Small intestine (tissue), 7 donors: Measurements from ENCODE around the gene RYR3. TPM values are rescaled to one million over a fixed set of nuclear protein-coding genes. Genes with fewer than 3 reads are reported as not detected.

Source experiments
- DNase-seq, 2 donors: peaks; one replicate each; pipeline versions ENCODE4 v3.0.0 to v3.0.0-alpha.2; 2013
- FAIRE-seq: peaks from 2 replicates; lab custom pipeline; 2012; peaks lifted over from hg19 to GRCh38; lab: Jason Lieb, UNC
- H3K27ac ChIP-seq, 3 donors: one replicate each; pipeline ENCODE4 v1.5.1; 2013; ENCODE audit warnings: low read length in 2 of 3, mild to moderate bottlenecking in 2 of 3, control low read depth in 1 of 3, inconsistent platforms in 1 of 3, low read depth in 1 of 3, moderate library complexity in 1 of 3
- H3K27me3 ChIP-seq, 3 donors: one replicate each; pipeline ENCODE4 v1.6.1; 2013; ENCODE audit warnings: low read length in 3 of 3, inconsistent platforms in 1 of 3; ENCODE audit not compliant: control insufficient read depth in 3 of 3, insufficient read depth in 3 of 3
- H3K36me3 ChIP-seq, 3 donors: one replicate each; pipeline ENCODE4 v1.6.1; 2013; ENCODE audit warnings: low read length in 3 of 3, inconsistent platforms in 1 of 3, low read depth in 1 of 3, mild to moderate bottlenecking in 1 of 3, moderate library complexity in 1 of 3; ENCODE audit not compliant: control insufficient read depth in 3 of 3, insufficient read depth in 2 of 3
- H3K4me1 ChIP-seq, 3 donors: one replicate each; pipeline ENCODE4 v1.6.1; 2013; ENCODE audit warnings: low read length in 2 of 3, inconsistent platforms in 1 of 3, low read depth in 1 of 3, mild to moderate bottlenecking in 1 of 3, moderate library complexity in 1 of 3; ENCODE audit not compliant: control insufficient read depth in 3 of 3, insufficient read depth in 2 of 3
- H3K4me3 ChIP-seq, 3 donors: one replicate each; pipeline ENCODE4 v1.5.1; 2013; ENCODE audit warnings: low read length in 3 of 3, control low read depth in 1 of 3, inconsistent platforms in 1 of 3, low read depth in 1 of 3, mild to moderate bottlenecking in 1 of 3, moderate library complexity in 1 of 3
- H3K9me3 ChIP-seq, 2 donors: one replicate each; pipeline ENCODE4 v1.6.1; 2013; ENCODE audit warnings: low read depth in 1 of 2, low read length in 1 of 2; ENCODE audit not compliant: control insufficient read depth in 2 of 2, insufficient read depth in 1 of 2
- WGBS, 3 donors: extraction: QIAGEN DNeasy Blood & Tissue Kit; methylation state at CpG; one replicate each; pipeline ENCODE4 v1.1.7; 2013; 5-methylcytosine and 5-hydroxymethylcytosine counted together
- polyA plus RNA-seq, 4 donors: library from polyadenylated mRNA; stranded (reverse) in 3 of 4; unstranded in 1 of 4; fragments of 200-250 nt in 3 of 4; fragments of 120-200 nt in 1 of 4; gene quantifications; one replicate each; pipeline versions ENCODE4 v1.2.1 to v1.2.3, GENCODE V29; 2013
- donor health status: healthy with polysubstance abuse.
- donor health status: control.
- donor health status: control.
- donor health status: Bipolar disorder and iron deficiency.
- donor health status: healthy.

RYR3 gene
- polyA plus RNA-seq, 4 donors: 0.36 to 1.6 TPM; not detected in 2

DNA sequence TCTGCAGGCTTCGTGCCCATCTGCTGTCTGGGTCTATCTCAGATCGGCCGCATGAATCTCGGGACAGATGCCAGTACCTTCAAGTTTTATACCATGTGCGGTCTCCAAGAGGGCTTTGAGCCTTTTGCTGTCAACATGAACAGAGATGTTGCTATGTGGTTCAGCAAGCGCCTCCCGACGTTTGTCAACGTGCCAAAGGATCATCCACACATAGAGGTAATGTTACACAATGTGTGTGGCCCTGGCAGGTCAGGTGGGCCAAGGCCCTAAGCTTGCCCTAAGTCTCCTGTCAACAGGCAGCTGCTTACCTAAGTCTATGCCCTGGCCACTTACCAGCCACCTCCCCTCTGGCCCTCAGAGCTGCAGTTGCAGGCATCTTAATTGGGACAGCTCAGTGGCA lies 333.5 kb downstream of the RYR3 start:
- H3K4me3 ChIP-seq: no peak overlapping the region
- no peaks in the 10 kb centered on the region for H3K27me3 ChIP-seq
- H3K4me1 ChIP-seq: no peaks in the 10 kb centered on the region
- WGBS, 3 donors: 82 to 88% (median 85%) methylated on average over 9 of the region's 9 CpGs
- no peaks in the 10 kb centered on the region for H3K9me3 ChIP-seq
- FAIRE-seq (no peak), DNase-seq (no peak)
- no peaks in the 10 kb centered on the region for H3K36me3 ChIP-seq
- no peak overlapping the region for H3K27ac ChIP-seq

GRCh38 chr15:33646744-33647143 lies 336.0 kb downstream of the RYR3 start:
- DNase-seq: no peak
- WGBS, 3 donors: 45 to 52% (median 46%) methylated on average over 1 of the region's 1 CpG
- Histone ChIP-seq H3K36me3 (no peaks in the 10 kb centered on the region), H3K4me1 (no peaks in the 10 kb centered on the region), H3K4me3 (no peak overlapping the region), H3K9me3 (no peaks in the 10 kb centered on the region), H3K27me3 (no peaks in the 10 kb centered on the region), H3K27ac (no peak overlapping the region)
- no peak for FAIRE-seq

DNA sequence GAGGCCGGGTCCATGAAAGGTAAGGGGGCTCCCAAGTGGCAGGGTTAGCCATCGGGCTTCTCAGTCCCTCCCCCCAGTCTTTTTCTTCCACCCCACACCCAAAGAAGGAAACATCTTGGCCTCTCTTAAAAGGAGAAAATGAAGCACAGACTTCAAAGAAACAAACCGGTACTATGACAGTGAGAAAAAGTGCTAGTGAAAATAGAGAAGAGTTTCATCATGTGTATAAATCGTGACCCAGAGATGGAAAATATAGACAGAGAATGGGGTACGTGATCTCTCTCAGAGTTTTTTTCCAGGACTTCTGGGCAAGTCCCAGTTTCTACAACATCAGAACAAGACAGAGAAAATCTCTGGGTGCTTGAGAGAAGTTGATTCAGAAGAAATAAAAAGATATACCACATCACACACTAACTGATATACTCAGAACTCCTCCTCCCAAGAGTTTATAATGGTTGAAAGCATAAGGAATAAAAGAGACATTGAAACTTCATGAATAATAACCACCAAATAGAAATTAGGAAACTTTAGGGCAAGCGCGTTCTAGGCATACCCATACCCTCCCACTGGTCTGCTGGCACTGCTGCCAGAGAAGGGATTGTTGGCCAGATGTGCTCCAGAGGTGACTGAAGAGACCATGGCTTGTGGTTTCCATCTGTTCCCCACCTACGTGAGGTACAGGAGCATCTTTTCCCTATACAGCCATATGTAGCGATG lies 338.6 kb downstream of the RYR3 start:
- WGBS, 3 donors: 81 to 84% (median 81%) methylated on average over 9 of the region's 9 CpGs
- FAIRE-seq (no peak), DNase-seq (no peak)
- Histone ChIP-seq H3K27ac (no peak overlapping the region), H3K9me3 (no peaks in the 10 kb centered on the region), H3K36me3 (no peaks in the 10 kb centered on the region), H3K4me3 (no peak overlapping the region), H3K4me1 (no peaks in the 10 kb centered on the region), H3K27me3 (no peaks in the 10 kb centered on the region)

GRCh38 chr15:33654860-33655259 lies 344.1 kb downstream of the RYR3 start:
- no peaks in the 10 kb centered on the region for H3K36me3 ChIP-seq
- DNase-seq (no peak), FAIRE-seq (no peak)
- no peak overlapping the region for H3K4me3 ChIP-seq
- no peaks in the 10 kb centered on the region for H3K27me3 ChIP-seq
- no peaks in the 10 kb centered on the region for H3K9me3 ChIP-seq
- H3K4me1 ChIP-seq: no peaks in the 10 kb centered on the region
- H3K27ac ChIP-seq: no peak overlapping the region
- 26 to 57% (median 38%) methylated on average over 3 of the region's 3 CpGs for WGBS, 3 donors

DNA sequence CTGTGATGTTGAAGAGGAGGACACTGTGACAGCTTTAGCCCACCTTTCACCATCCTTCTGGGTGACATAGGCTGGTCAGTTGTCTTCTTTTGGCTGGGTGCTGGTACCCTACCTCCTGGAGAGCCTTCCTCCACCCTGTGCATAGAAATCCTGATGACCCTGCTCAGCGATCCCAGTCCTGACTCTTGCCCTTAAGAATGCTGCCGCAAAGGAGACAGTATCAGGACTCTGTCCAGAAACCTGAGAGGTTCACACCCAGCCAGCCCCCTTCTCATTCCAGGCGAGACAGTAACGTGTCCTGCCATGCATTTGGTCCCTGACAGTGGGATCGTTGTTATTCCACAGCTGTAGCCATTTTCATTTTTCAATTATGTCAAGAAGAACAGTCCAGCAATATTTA lies 344.7 kb downstream of the RYR3 start:
- Histone ChIP-seq H3K36me3 (no peaks in the 10 kb centered on the region), H3K9me3 (no peaks in the 10 kb centered on the region), H3K27me3 (no peaks in the 10 kb centered on the region), H3K4me1 (no peaks in the 10 kb centered on the region), H3K4me3 (no peak overlapping the region), H3K27ac (no peak overlapping the region)
- DNase-seq (no peak), FAIRE-seq (no peak)
- WGBS, 3 donors: 63 to 74% (median 66%) methylated on average over 5 of the region's 5 CpGs

DNA sequence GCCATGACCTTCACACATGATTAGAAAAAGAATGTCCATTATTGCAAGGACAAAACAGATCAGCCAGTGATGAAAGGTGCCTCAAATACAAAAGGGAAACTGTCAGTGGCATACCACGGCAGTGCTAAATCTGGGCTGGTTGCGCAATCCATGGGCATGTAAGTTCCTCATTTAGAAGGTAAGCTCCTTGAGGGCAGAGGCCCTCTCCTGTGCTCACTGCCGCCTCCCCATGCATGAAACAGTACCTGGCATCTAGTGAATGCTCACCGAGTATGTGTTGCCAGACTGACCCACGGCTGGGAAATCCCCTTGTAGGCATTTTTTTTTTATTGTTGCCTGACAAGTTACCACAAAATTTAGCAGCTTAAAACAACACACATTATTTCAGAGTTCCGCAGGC lies 345.4 kb downstream of the RYR3 start:
- Histone ChIP-seq H3K27me3 (no peaks in the 10 kb centered on the region), H3K9me3 (no peaks in the 10 kb centered on the region), H3K4me1 (no peaks in the 10 kb centered on the region), H3K4me3 (no peak overlapping the region), H3K36me3 (no peaks in the 10 kb centered on the region), H3K27ac (no peak overlapping the region)
- WGBS, 3 donors: 69 to 84% (median 71%) methylated on average over 6 of the region's 6 CpGs
- FAIRE-seq: no peak
- DNase-seq: no peak

GRCh38 chr15:33660151-33660550 lies 349.4 kb downstream of the RYR3 start:
- 86 to 93% (median 89%) methylated on average over 14 to 16 of the region's 16 CpGs for WGBS, 3 donors
- no peak for FAIRE-seq

GRCh38 chr15:33662014-33662413 lies 351.2 kb downstream of the RYR3 start:
- FAIRE-seq: no peak
- Histone ChIP-seq H3K4me3 (no peak overlapping the region), H3K27me3 (no peaks in the 10 kb centered on the region), H3K9me3 (no peaks in the 10 kb centered on the region), H3K36me3 (no peaks in the 10 kb centered on the region), H3K27ac (no peak overlapping the region), H3K4me1 (no peaks in the 10 kb centered on the region)
- 85 to 92% (median 87%) methylated on average over 14 of the region's 14 CpGs for WGBS, 3 donors
- DNase-seq: no peak

More at GRCh38 chr15:33660151-33660550, 349.4 kb downstream of the RYR3 start:
- Histone ChIP-seq H3K9me3 (no peaks in the 10 kb centered on the region), H3K4me3 (no peak overlapping the region), H3K27ac (no peak overlapping the region), H3K27me3 (no peaks in the 10 kb centered on the region), H3K4me1 (no peaks in the 10 kb centered on the region), H3K36me3 (no peaks in the 10 kb centered on the region)
- DNase-seq: no peak

DNA sequence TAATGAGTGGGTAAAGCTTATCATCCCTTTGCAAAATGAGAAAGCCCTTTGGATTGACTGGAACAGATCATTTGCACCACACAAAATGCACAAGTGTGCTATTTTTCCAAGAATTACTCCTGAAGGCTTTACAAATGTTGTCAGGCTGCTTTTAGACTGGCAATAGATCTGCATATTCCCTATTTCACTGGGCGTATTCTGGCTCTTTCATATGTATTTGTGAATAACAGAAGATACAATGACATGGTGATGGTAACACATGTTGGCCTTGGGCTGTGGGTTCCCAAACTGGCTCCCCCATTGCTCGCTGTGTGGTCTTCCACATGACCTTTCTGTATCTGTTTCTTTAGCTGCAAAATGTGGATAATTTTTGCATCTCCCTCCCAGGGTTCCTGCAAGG lies 354.2 kb downstream of the RYR3 start:
- Histone ChIP-seq H3K4me3 (no peak overlapping the region), H3K36me3 (no peaks in the 10 kb centered on the region), H3K4me1 (no peaks in the 10 kb centered on the region), H3K27ac (no peak overlapping the region), H3K27me3 (no peaks in the 10 kb centered on the region), H3K9me3 (no peaks in the 10 kb centered on the region)
- FAIRE-seq (no peak), DNase-seq (no peak)
- WGBS, 3 donors: 83 to 86% (median 83%) methylated on average over 2 of the region's 2 CpGs
